ELR (cell line): Measurements from ENCODE around the gene CHST6.
"Not testable (repeated sequence)": the region's sequence is repeated elsewhere in the genome, so short reads cannot be mapped to it uniquely, and the experiment has no call there.

Experiments
- DNase-seq: peaks from one replicate; pipeline ENCODE4 v3.0.0-alpha.2; 2015; ENCODE audit warnings: low read depth

The CHST6 gene

GRCh38 chr16:75433732-75434413, 61.4 kb downstream of the CHST6 start:
- DNase-seq, result peak; percentile 95

GRCh38 chr16:75432828-75433731, 62.2 kb downstream of the CHST6 start, which contains the start of gene CFDP1:
CFDP1 (minus strand) TSS chr16:75433503; CDS start chr16:75433352, 151 bp downstream.
- DNase-seq, result peak; percentile 97

GRCh38 chr16:75429621-75430403, 65.4 kb downstream of the CHST6 start:
- DNase-seq, result no peak

- DNase-seq, result peak; percentile 26
Measured at GRCh38 chr16:75426524-75426923, 68.7 kb downstream of the CHST6 start.

GRCh38 chr16:75424105-75424762, 71.0 kb downstream of the CHST6 start:
- DNase-seq, result not testable (repeated sequence)

- no peak for DNase-seq
Measured at GRCh38 chr16:75423723-75424104, 71.5 kb downstream of the CHST6 start.
